ENCODE results near the gene EGLN1.

The EGLN1 gene

GRCh38 chr1:231363624-231364023 is 58.5 kb downstream of the EGLN1 start:
- no peak overlapping the region for H3K4me3 ChIP-seq (ENCODE audit: low read depth, low read length)
- DNase-seq (ENCODE audit: low read depth): no peak
- TF ChIP-seq CTCF (conservative IDR thresholded peaks at IDR 0.05; ENCODE audit: low read depth, low read length): no peak

- no peak for TF ChIP-seq CTCF (conservative IDR thresholded peaks at IDR 0.05; ENCODE audit: low read depth, low read length)
- DNase-seq (ENCODE audit: low read depth): no peak
- H3K4me3 ChIP-seq (ENCODE audit: low read depth, low read length): no peak overlapping the region
These were observed 59.8 kb downstream of the EGLN1 start for GRCh38 chr1:231362325-231362724.

GRCh38 chr1:231359113-231359512 is 63.0 kb downstream of the EGLN1 start:
- TF ChIP-seq CTCF (conservative IDR thresholded peaks at IDR 0.05; ENCODE audit: low read depth, low read length): no peak
- no peak overlapping the region for H3K4me3 ChIP-seq (ENCODE audit: low read depth, low read length)
- peak; percentile 97 for DNase-seq (ENCODE audit: low read depth)

- no peak overlapping the region for H3K4me3 ChIP-seq (ENCODE audit: low read depth, low read length)
- peak; percentile 81 for DNase-seq (ENCODE audit: low read depth)
- TF ChIP-seq CTCF (conservative IDR thresholded peaks at IDR 0.05; ENCODE audit: low read depth, low read length): peak; percentile 80
These were observed 64.2 kb downstream of the EGLN1 start for GRCh38 chr1:231357831-231358354.

- no peak for TF ChIP-seq CTCF (conservative IDR thresholded peaks at IDR 0.05; ENCODE audit: low read depth, low read length)
These were observed 64.8 kb downstream of the EGLN1 start for GRCh38 chr1:231357187-231357772.

GRCh38 chr1:231355171-231355570 is 66.9 kb downstream of the EGLN1 start:
- no peak for DNase-seq (ENCODE audit: low read depth)
- no peak for TF ChIP-seq CTCF (conservative IDR thresholded peaks at IDR 0.05; ENCODE audit: low read depth, low read length)
- H3K4me3 ChIP-seq (ENCODE audit: low read depth, low read length): no peak overlapping the region

More at GRCh38 chr1:231357187-231357772, 64.8 kb downstream of the EGLN1 start:
- no peak overlapping the region for H3K4me3 ChIP-seq (ENCODE audit: low read depth, low read length)
- DNase-seq (ENCODE audit: low read depth): no peak

All from choroid plexus epithelial cell (primary cell).